HT1080 (cell line): ENCODE measurements around the gene SHLD2. TPM values are rescaled to one million over a fixed set of nuclear protein-coding genes. Genes with fewer than 3 reads are reported as not detected.
"Not testable (repeated sequence)": the region's sequence is repeated elsewhere in the genome, so short reads cannot be mapped to it uniquely, and the experiment has no call there.

Experiments
- DNase-seq: peaks from one replicate; pipeline ENCODE4 v3.0.0-alpha.2; 2015; ENCODE audit warnings: low read depth
- total RNA-seq: library from RNA; depleted of rRNA; stranded (reverse); fragments of >200 nt; shearing (Covaris generic); gene quantifications from 2 replicates; pipeline ENCODE4 v1.2.3, GENCODE V29; 2014

The SHLD2 gene
- total RNA-seq, 1 experiment from 2014 or later = 40.6 TPM

DNA sequence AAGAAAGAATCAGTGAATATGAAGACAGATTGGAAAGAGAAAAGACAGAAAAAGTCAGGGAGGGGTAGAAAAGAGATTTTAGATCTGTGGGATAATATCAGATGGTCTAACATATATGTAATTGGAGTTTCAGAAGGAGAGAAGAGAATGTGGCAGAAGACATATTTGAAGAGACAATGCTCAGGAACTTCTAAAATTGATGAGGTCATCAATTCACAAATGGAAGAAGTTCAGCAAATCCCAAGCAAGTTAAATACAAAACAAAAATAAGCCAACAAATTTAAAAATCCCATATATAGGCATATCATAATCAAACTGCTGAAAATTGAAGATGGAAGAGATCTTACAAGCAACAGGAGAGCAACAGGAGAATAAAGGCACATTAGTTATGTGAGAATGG lies 42.5 kb downstream of the SHLD2 start:
- DNase-seq = not testable (repeated sequence)

DNA sequence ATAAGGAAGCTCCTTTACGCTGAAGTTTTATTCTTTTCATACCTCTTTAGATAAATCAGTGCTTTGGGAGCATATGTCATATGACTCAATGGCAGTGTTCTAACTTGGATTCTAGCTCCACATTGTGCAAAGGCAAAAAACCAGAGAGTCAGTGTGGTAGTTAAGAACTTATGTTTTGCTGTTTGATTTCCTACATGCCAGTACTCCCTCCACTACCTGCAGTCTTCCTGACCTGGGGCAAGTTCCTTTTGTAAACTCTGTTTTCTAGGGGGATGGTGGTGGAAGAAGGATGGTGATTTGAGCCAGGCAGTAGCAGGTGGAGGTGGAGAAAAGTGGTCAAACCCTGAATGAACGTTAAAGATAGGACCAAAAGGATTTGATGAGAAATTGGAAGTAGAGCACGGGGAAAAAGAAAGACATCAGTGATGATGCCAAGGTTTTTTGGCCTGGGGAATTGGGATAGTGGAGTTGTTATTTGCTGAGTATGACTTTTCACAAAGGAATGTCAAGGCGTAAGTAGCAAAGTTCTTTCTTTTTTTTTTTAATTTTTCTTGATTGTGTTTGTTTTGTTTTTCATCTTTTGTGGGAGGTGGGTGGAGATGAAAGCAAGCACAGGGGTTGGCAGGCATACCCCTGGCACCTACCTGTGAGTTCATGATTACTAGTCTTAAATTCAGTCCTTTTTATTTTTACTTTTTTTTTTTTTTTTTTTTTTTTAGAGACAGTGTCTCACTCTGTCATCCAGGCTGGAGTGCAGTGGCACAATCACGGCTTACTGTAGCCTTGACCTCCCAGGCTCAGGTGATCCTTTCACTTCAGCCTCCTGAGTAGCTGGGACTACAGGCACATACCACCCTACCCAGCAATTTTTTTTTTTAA lies 47.5 kb downstream of the SHLD2 start:
- DNase-seq = peak; percentile 33

DNA sequence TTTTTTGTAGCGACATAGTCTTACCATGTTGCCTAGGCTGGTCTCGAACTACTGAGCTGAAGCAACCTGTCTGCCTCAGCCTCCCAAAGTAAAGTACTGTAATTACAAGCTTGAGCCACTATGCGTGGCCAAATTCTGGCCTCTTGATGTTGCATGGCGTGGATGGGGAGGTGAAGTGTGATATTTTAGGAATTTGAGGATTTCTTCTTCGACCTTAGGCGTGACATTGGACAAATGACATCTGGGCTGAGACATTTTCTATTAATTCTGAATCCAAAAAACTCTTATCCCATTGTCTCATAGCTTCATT lies 48.1 kb downstream of the SHLD2 start:
- DNase-seq = not testable (repeated sequence)

DNA sequence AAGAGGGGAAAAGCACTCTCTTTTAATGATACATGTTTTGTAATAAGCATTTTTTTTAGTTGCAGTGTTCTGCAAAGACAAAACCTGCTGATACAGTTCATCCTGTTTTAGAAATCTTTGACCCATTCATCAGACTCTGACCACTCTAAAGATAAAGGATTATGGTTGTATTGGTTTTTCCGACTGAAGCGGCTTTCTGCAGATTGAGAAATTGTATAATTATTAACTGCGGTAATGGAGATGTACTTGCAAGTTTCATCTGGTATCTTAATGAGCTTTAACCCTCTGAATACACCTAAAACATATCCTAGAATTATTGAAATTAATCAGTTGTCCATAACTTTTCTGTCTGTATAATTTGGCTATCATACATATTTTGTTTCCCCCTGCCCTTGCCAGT lies 50.6 kb downstream of the SHLD2 start:
- DNase-seq = not testable (repeated sequence)

DNA sequence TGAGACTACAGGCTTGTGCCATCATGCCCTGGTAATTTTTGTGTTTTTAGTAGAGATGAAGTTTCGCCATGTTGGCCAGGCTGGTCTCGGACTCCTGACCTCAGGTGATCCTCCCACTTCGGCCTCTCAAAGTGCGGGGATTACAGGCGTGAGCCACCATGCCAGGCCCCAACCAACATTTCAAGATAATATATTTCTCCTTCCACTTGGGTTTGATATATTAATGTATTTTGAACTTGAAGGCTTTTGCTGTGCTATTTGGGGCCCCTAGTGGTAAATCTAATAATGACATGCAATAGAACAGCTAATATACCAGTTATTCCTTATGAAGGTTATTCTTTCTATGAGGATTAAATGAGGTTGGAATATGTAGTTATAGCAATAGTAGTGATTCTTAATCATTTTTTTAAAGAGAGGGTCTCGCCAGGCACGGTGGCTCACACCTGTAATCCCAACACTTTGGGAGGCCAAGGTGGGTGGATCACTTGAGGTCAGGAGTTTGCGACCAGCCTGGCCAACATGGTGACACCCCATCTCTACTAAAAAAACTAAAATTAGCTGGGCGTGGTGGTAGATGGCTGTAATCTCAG lies 54.1 kb downstream of the SHLD2 start:
- not testable (repeated sequence) for DNase-seq

DNA sequence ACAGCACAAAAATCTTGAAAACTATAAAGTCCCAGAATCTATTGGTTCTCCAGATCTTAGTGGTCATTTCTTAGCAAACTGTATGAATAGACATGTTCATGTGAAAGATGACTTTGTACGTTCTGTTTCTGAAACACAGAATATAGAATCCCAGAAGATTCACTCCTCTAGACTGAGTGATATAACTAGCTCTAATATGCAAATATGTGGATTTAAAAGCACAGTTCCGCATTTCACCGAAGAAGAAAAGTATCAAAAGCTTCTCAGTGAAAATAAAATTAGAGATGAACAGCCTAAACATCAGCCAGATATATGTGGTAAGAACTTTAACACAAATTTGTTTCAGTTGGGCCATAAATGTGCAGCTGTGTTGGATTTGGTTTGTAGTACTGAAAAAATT lies 56.5 kb downstream of the SHLD2 start:
- DNase-seq = not testable (repeated sequence)

DNA sequence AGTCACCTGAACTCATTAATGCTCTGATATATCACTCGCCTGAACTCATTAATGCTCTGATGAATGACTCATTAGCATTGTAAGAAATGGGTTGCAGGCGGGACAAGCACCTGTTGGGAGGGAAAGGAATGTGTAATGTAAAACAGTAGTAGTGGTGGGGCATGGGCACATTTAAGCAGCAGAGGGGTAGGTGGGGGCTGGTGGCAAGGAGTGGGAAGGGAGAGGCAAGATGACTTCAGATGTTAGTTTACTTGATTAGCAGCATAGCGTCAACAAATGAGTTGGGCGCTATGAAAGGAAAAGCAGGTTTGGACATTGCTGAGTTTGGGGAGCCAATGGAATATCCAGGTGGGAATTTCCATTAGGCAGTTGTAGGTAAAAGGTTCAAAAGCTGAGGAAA lies 61.8 kb downstream of the SHLD2 start:
- not testable (repeated sequence) for DNase-seq

DNA sequence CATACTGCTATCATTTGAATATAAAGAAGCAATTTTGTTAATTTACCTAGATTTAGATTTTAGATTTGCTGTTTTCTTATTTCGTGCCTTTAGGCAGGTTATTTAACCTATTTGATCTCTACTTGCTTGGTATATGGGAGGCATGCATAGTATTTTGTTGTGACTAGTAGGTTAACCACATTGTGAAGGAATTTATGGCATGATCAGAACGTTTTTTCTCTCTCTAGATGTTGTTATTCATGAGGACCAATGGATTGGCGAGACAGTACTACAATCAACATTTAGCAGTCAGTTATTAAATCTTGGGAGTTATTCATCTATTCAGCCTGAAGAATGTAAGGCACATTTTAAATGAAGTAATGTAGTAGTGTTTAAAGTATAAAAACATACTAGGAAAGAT lies 62.8 kb downstream of the SHLD2 start:
- DNase-seq = not testable (repeated sequence)

DNA sequence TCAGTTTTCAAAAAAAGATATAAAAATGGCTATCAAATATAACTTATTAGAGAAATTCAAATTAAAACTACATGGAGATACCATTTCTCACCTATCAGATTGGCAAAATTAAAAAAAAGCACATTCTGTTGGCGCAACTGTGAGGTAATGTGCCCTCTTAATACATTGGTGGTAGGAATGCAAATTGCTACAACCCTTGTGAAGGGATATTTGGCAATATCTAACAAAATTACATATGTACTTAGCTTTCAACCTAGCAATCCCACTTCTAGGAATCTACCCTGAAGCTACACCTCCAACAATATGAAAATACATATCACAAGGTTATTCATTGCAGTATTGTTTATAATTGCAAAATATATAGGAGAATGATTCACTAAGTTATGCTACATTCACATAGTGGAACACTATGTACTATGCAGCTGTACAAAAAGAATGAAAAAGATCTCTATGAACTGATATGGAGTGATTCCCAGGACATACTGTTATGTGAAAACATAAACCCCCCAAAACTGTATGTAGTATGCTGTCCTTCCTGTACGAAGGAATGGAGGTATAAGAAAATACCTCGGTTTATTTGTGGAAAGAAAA lies 67.8 kb downstream of the SHLD2 start:
- not testable (repeated sequence) for DNase-seq

DNA sequence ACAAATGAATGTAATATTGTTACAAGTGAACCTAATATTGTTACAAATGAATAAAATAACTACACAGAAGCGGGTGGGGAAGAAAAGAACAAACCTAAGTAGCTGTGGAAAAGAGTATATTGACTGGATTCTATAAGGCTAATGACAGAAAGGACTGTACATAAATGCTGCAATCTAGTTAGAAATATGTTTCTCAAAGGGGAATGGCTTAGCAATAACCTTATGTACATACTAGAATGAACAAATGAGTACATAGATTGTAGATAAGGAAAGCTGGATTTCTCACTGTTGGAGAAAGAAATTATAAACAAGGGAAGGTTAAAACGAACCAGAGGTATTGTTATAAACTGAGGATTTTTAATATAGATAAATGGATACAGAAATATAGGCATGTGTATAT lies 68.4 kb downstream of the SHLD2 start:
- DNase-seq = not testable (repeated sequence)

DNA sequence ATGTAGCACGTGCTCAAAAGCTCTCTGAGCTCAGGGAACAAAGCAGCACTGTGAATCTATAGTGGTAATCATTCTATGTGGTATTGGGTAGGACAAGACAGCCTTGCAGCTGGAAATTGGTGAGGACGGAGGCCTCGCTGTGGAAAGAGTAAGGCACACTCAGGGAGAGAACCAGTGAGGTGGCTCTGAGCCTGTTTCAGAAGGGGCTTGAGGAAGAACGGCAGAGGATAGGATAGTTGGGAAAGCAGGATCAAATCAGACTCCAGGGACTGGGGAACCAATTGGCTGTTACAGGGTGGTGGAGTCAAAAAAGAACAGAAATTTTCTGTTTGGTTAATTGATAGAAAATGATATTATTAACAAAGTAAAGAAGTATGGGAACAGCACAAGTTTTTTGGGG lies 74.9 kb downstream of the SHLD2 start:
- DNase-seq = not testable (repeated sequence)

DNA sequence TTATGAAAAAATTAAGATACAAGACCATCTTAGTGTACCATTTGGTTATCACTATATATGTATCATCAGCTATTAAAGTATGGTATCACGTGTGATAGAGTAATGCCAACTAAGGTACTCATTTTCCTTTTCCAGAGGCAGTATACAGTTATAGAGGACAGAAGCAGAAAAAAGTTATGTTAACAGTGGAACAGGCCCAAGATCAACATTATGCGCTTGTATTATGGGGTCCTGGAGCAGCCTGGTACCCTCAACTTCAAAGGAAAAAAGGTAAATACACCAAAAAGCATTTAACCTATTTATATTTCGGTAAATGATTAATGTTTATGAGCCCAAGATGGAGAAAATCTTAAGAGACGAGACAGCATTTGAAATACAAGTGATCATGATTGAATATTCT lies 75.7 kb downstream of the SHLD2 start:
- not testable (repeated sequence) for DNase-seq

DNA sequence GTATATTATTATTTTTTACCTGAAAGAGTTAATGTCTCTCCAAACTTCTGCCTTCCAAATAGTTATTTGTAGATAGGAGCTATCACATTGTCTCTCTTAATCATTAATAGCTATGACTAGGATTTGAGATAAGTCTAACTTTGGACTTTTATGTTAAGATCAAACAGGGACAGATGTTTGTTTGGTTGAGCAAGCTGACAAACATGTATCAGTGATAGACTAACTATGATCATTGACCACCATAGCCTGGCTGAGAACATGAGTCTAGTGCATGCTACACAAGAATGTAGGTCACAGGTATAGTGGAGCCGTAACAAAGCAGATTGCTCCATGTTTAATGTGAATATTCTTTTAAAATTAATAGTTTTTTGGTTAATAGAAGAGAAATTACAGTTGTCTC lies 76.7 kb downstream of the SHLD2 start:
- DNase-seq = not testable (repeated sequence)

DNA sequence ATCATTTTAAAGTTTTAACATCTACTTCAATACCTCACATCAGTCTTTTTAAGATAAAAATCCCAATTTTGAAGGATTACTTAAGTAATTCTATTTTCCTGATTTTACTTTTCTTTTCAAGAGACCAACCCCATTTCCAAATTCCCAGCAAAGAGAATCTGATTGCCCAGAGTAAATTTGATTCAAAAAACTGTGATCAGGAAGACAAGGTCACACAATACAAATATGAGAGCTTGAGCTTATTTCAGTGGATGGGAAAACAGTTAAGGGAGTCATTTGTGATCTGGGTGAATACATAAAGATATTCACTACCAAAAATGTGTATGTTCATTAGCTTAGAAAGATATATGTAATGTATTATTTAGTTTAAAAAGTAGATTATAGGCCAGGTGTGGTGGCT lies 77.2 kb downstream of the SHLD2 start:
- DNase-seq = not testable (repeated sequence)

DNA sequence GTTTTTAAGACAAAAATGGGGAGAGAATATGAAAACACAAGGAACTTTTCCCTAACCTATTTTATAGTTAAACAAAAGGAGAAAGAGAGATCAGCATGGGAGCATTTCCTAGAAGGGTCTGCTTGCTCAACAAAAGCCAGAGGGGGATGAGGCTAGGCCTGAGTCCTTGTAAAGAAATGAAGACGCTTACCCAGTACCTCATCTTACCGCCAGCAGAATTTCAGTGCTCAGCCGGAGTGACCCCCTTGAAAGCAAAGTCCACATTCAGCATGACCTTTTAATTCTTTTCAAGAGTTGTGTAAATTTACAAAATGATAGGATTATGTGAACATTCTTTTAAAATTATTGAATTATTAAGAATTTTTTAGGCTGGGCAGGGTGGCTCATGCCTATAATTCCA lies 82.6 kb downstream of the SHLD2 start:
- DNase-seq = not testable (repeated sequence)

DNA sequence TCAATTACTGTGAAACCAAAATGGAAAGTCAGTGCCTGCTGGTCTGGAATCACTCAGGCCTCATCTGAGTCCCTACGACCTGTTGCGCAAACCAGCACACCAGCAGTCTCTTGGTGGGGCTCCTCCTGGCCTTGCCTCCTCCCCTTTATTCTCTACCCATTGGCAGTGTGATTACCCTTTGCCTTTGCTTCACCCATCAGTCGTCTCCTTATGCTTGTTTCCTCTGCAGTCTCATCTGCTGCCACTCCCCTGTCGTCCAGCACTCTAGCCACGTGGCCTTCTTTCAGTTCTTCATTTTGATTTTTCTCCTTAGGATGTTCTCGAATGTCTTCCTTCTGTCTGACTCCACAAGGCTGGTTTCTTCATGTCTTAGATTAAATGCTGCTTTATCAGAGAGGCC lies 89.4 kb downstream of the SHLD2 start:
- not testable (repeated sequence) for DNase-seq

DNA sequence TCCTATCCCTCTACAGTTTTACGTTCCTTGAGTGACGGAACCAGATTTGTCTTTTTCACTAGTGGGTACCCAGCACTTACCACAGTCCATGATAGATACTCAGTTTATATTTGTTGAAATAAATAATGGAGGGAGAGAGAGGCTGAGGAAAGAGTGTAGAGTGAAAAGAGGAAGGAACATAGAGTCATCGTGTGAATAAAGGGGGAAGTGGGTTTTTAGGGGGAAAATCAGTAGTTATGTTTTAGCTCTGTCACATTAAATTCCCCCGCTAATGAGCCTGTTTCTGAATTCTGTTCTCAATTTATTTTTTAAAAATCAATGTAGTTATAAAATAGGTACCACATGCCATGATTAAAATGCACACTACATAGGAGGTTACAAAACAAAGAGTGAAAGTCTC lies 91.0 kb downstream of the SHLD2 start:
- not testable (repeated sequence) for DNase-seq

DNA sequence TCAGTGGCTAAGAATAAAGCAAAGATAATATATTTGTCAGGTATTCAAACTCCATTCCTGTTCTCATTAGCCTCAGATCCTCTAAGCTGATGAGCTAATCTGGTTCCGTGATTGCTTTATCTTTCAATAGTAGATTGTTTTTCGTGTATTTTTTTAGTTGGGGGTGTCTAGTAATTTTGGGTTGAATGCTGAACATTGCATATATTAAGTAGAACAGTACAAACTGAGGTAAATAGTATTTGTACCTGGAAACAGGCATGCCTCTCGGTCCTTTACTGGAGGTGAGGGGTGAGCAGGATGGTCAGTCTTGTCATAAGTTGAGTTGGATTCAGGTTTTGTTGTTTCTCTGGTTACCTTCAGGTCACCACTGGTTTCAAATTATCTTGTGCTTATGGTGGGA lies 92.6 kb downstream of the SHLD2 start:
- not testable (repeated sequence) for DNase-seq

DNA sequence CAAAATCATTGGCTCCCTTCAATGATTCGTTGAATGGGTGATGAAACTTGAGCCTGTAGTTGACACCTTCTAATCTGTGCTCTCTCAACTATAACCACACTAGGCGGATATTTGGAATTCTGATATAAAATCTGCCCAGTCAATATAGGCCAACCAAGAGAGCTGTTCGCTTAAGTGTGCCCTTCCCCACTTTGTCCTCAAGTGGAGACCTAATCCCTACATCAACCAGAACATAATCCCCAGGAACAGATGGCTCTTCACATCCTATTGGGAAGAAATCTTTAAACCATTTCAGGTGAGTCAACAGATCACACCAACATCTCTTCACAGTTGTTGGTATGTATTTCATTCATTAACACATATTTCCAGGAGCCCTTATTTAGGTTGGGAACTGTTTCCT lies 96.8 kb downstream of the SHLD2 start:
- not testable (repeated sequence) for DNase-seq

DNA sequence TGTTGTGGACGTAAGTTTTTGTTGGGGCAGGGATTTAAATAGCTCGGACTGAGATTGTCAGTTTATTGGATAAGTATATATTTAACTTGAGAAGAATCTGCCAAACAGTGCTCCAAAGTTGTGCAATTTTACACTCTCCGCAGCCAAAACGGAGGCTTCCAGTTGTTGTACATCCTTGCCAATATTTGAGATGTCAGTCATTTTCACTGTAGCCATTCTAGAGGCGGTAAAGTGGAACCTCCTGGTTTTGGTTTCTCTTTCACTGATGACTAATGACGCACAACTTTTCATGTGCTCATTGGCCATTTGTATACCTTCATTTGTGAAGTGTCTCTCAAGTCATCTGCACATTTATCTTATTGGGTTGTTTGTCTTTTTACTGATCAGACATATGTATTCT lies 105.9 kb downstream of the SHLD2 start:
- peak; percentile 86 for DNase-seq

DNA sequence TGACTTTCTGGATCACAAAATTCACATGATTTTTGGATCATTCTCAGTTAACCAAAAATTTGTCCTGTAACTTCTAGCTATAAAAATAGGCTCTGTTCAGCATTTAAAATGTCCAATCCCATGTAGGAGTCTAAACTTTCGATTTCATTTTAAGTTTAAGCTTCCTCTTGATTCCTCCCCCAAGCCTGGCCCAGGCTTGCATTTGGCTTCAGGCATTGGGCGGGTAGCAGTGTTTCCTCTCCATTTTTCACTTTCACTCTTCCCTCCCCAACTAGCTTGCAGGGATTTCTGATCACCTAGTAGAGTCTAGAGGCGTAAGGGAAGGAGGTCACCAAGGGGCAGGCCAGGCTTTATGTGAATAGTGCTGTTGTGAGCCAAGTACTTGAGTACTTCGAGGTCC lies 109.8 kb downstream of the SHLD2 start:
- not testable (repeated sequence) for DNase-seq

DNA sequence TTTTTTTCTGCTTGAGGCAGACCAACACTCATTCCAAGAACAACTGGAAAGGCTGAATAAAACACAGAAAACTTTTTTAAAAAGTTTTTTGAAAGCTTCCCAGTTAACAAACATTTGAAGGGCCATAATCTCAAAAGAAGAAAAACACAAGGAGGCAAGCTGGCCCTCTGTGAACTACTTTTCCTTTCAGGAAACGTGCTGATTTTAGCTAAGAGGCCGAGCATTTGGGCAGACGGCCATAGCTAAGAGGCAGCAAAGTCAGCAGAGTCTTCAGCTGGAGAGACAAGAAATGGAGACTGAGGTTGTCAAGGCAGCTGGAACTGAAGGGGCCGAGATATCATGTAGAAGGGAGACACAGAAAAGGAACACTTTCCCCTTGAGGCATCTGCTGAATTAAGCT lies 111.9 kb downstream of the SHLD2 start:
- not testable (repeated sequence) for DNase-seq

DNA sequence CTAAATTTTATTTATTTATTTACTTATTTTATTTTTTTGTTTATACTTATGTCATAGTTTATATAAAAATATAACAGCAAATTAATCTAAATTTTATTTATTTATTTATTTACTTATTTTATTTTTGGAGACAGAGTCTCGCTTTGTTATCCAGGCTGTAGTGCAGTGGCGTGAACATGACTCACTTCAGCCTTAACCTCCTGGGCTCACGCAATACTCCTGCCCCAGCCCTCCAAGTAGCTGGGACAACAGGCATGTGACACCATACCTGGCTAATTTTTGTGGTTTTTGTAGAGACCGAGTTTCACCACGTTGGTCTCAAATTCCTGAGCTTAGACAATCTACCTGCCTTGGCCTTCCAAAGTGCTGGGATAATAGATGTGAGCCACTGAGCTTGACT lies 115.3 kb downstream of the SHLD2 start:
- not testable (repeated sequence) for DNase-seq
